HepG2 (cell line): ENCODE measurements around the gene RPS6KB2. TPM values are rescaled to one million over a fixed set of nuclear protein-coding genes. Genes with fewer than 3 reads are reported as not detected.
A peak's percentile ranks its signal among the peaks of the same experiment; 100 is the strongest.

ENCODE experiments used
- ATF1 ChIP-seq: IDR thresholded peaks from 2 replicates; pipeline ENCODE4 v1.6.1; 2016; ENCODE audit warnings: mild to moderate bottlenecking, control low read depth
- EHMT2 ChIP-seq: fragments of 200-600 bp; sonication (generic); IDR thresholded peaks from 2 replicates; pipeline ENCODE4 v1.7.0; 2017; ENCODE audit warnings: antibody characterized with exemption, low read depth, low read length, borderline replicate concordance
- ETS1 ChIP-seq: sonication (generic); formaldehyde crosslinking; IDR thresholded peaks from 2 replicates; pipeline ENCODE4 v1.4.0; 2020; ENCODE audit warnings: missing genetic modification reagents
- GPBP1L1 ChIP-seq: sonication (generic); formaldehyde crosslinking; IDR thresholded peaks from 2 replicates; pipeline ENCODE4 v1.5.0; 2020; ENCODE audit warnings: mild to moderate bottlenecking, missing genetic modification reagents
- KAT8 ChIP-seq: IDR thresholded peaks from 2 replicates; pipeline ENCODE4 v1.6.1; 2016; ENCODE audit warnings: missing genetic modification reagents, missing compliant biosample characterization
- NFATC3 ChIP-seq: sonication (generic); formaldehyde crosslinking; IDR thresholded peaks from 2 replicates; pipeline ENCODE4 v1.5.1; 2020; ENCODE audit warnings: mild to moderate bottlenecking, missing genetic modification reagents
- RCOR2 ChIP-seq: IDR thresholded peaks from 2 replicates; pipeline ENCODE4 v1.6.1; 2016; ENCODE audit warnings: missing biosample characterization, missing genetic modification reagents
- SRY ChIP-seq: sonication (generic); formaldehyde crosslinking; IDR thresholded peaks from 2 replicates; pipeline ENCODE4 v1.8.0; 2022; ENCODE audit warnings: mild to moderate bottlenecking, missing genetic modification reagents
- THAP9 ChIP-seq: sonication (generic); formaldehyde crosslinking; IDR thresholded peaks from 2 replicates; pipeline ENCODE4; 2020; ENCODE audit warnings: missing genetic modification reagents, mild to moderate bottlenecking, borderline replicate concordance
- TMF1 ChIP-seq: sonication (generic); formaldehyde crosslinking; IDR thresholded peaks from 2 replicates; pipeline ENCODE4 v1.8.1; 2022; ENCODE audit warnings: low read depth, missing genetic modification reagents
- TP53 ChIP-seq: sonication (generic); formaldehyde crosslinking; conservative IDR thresholded peaks from 2 replicates; pipeline ENCODE4 v1.4.0; 2020; ENCODE audit warnings: missing genetic modification reagents
- YY1 ChIP-seq: IDR thresholded peaks from 2 replicates; pipeline ENCODE4 v1.6.1; 2011; ENCODE audit warnings: low read length, low read depth, moderate library complexity, mild to moderate bottlenecking; ENCODE audit not compliant: insufficient read depth, insufficient replicate concordance
- ZNF234 ChIP-seq: sonication (generic); formaldehyde crosslinking; conservative IDR thresholded peaks from 2 replicates; pipeline ENCODE4 v1.5.1; 2020; ENCODE audit warnings: mild to moderate bottlenecking, missing genetic modification reagents
- ZNF281 ChIP-seq: sonication (generic); formaldehyde crosslinking; IDR thresholded peaks from 2 replicates; pipeline ENCODE4 v1.4.0; 2020; ENCODE audit warnings: missing genetic modification reagents, borderline replicate concordance
- ZNF501 ChIP-seq: sonication (generic); formaldehyde crosslinking; IDR thresholded peaks from 2 replicates; pipeline ENCODE4 v1.5.1; 2020; ENCODE audit warnings: mild to moderate bottlenecking, moderate library complexity, missing genetic modification reagents
- polyA plus RNA-seq, 8 experiments: library from polyadenylated mRNA; depleted of rRNA in 3 of 8; stranded (reverse) in 7 of 8; unstranded in 1 of 8; fragments of >200 nt; fragmentation: Illumina TruSeq in 4 of 8; extraction: Trizol in 4 of 8; gene quantifications; 2 replicates each; pipeline versions ENCODE4 v1.2.1 to v1.2.3, GENCODE V29; 2011 to 2016; ENCODE audit warnings: low read depth in 4 of 8, missing spikeins in 1 of 8, mixed read lengths in 1 of 8; ENCODE audit not compliant: insufficient read depth in 1 of 8
- total RNA-seq, 5 experiments: library from RNA; depleted of rRNA; stranded (reverse); fragments of >200 nt; fragmentation: Illumina TruSeq; extraction: Trizol; gene quantifications; 2 replicates each; pipeline ENCODE4 v1.2.3, GENCODE V29; 2016; ENCODE audit warnings: low read depth in 1 of 5
- TF ChIP-seq, protein P1 (sequence below): sonication (generic); formaldehyde crosslinking; IDR thresholded peaks from 2 replicates; pipeline ENCODE4 v1.5.0; 2020; ENCODE audit warnings: missing genetic modification reagents
- TF ChIP-seq, protein P2 (sequence below), 2 experiments: fragments of 450-650 bp in 1 of 2; sonication (generic) in 1 of 2; formaldehyde crosslinking; IDR thresholded peaks; 2 replicates each; pipeline versions ENCODE4 v1.5.0 to v1.8.0; 2020 to 2022; ENCODE audit warnings: mild to moderate bottlenecking in 1 of 2, missing genetic modification reagents in 1 of 2

RPS6KB2 gene
- total and polyA plus RNA-seq, 2 of the 13 experiments (the other 11 are each of a cell fraction or from before 2014, with no cell fraction given) = 52.9 to 54.8 TPM

DNA sequence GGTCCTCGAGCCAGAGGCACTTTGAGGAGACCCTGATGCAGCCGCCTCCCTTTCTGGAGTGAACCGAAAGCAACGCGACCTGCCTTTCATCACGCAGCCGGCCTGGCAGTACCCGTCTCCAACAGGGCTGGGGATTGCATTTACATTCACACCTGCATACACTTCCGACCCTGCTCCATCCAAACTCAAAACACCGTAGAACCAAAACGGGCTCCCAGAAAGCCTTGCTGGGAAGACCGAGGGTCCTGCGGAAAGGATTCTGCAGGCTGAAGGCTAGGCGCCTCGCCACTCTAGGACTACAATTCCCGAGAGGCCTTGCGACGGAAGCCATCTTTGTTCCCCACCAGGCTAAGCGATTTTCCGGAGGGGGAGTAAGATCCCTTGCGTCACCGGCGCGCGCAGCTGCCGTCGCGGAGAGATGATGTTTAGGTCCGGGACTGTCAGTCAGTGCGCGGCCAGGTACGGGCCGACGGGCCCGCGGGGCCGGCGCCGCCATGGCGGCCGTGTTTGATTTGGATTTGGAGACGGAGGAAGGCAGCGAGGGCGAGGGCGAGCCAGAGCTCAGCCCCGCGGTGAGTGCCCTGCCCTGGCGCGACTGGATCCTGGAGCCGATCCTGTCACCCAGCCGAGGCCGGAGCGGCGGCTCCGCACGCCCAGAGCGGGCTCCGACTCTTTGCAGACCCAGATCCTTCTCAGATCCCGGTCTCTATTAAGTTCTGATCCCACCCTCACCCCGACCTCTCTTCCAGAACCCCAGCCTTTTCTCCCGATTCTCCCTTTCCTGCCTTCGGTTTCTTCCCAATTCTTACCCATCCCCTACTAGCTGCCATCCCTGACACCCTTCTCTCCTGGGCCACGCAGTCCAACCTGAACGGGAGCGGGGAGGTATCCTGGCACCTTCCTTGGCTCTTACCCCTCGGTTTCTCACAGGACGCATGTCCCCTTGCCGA, at the start of gene RPS6KB2 (continued):
- peak; percentile 89; the same call in 1 of the 2 replicates for TF ChIP-seq THAP9 (CRISPR knock-in tag)
- TF ChIP-seq KAT8 (CRISPR knock-in tag) = peak; percentile 98
- peak; percentile 72 for TF ChIP-seq TP53 (CRISPR knock-in tag)
- TF ChIP-seq YY1 = peak; percentile 99
- TF ChIP-seq SRY (CRISPR knock-in tag) = 0 out of 2 replicates have a peak, but pooled peaks have one; percentile 64
- TF ChIP-seq EHMT2 = no peak
- TF ChIP-seq ATF1 = peak; percentile 100
- peak; percentile 80; the same call in 1 of the 2 replicates for TF ChIP-seq ZNF281 (CRISPR knock-in tag)
- TF ChIP-seq RCOR2 (CRISPR knock-in tag) = no peak
- TF ChIP-seq ETS1 (CRISPR knock-in tag) = no peak
- TF ChIP-seq, protein P1, sequence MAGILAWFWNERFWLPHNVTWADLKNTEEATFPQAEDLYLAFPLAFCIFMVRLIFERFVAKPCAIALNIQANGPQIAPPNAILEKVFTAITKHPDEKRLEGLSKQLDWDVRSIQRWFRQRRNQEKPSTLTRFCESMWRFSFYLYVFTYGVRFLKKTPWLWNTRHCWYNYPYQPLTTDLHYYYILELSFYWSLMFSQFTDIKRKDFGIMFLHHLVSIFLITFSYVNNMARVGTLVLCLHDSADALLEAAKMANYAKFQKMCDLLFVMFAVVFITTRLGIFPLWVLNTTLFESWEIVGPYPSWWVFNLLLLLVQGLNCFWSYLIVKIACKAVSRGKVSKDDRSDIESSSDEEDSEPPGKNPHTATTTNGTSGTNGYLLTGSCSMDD = no peak
- TF ChIP-seq, protein P2, sequence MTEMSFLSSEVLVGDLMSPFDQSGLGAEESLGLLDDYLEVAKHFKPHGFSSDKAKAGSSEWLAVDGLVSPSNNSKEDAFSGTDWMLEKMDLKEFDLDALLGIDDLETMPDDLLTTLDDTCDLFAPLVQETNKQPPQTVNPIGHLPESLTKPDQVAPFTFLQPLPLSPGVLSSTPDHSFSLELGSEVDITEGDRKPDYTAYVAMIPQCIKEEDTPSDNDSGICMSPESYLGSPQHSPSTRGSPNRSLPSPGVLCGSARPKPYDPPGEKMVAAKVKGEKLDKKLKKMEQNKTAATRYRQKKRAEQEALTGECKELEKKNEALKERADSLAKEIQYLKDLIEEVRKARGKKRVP (CRISPR knock-in tag; IDR thresholded peaks at IDR 0.05) = peak in 1 of 2 experiments; percentile 74; a peak in 2 of 4 replicates
- TF ChIP-seq ZNF234 = no peak
- TF ChIP-seq GPBP1L1 (CRISPR knock-in tag) = no peak
- TF ChIP-seq NFATC3 (CRISPR knock-in tag) = no peak
- TF ChIP-seq ZNF501 (CRISPR knock-in tag) = peak; percentile 82; the same call in 1 of the 2 replicates
- 0 out of 2 replicates have a peak, but pooled peaks have one; percentile 44 for TF ChIP-seq TMF1 (CRISPR knock-in tag)
